Lung microvascular endothelial cell (primary cell): ENCODE measurements around the gene TRPM1. TPM values are rescaled to one million over a fixed set of nuclear protein-coding genes. Genes with fewer than 3 reads are reported as not detected.
A peak's percentile ranks its signal among the peaks of the same experiment; 100 is the strongest.
"Not testable (repeated sequence)": the region's sequence is repeated elsewhere in the genome, so short reads cannot be mapped to it uniquely, and the experiment has no call there.

Experiments
- DNase-seq, 2 donors: peaks; one replicate each; pipeline versions ENCODE4 v3.0.0 to v3.0.0-alpha.2; 2010; ENCODE audit warnings: low read depth in 2 of 2
- total RNA-seq: library from RNA; depleted of rRNA; stranded (reverse); fragments of >200 nt; gene quantifications from 2 replicates; pipeline ENCODE4 v1.2.1, GENCODE V29; 2014

TRPM1 gene
- total RNA-seq, 1 donor from 2014 or later: 0.20 TPM

DNA sequence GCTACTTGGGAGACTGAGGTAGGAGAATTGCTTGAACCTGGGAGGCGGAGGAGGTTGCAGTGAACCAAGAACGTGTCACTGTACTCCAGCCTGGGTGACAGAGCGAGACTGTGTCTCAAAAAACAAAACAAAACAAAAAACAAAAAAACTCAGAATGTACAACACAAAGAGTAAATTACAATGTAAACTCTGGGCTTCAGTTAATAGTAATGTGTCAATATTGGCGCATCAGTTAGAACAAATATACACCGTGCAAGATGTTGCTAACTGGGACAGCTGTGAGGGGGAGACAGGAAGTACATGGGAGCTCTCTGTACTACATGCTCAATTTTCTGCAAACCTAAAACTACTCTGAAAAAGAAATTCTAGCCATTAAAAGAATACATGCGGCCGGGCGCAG is 23.5 kb upstream of the TRPM1 start:
- no peak for DNase-seq

GRCh38 chr15:31116423-31117030 is 15.0 kb upstream of the TRPM1 start:
- DNase-seq: no peak

DNA sequence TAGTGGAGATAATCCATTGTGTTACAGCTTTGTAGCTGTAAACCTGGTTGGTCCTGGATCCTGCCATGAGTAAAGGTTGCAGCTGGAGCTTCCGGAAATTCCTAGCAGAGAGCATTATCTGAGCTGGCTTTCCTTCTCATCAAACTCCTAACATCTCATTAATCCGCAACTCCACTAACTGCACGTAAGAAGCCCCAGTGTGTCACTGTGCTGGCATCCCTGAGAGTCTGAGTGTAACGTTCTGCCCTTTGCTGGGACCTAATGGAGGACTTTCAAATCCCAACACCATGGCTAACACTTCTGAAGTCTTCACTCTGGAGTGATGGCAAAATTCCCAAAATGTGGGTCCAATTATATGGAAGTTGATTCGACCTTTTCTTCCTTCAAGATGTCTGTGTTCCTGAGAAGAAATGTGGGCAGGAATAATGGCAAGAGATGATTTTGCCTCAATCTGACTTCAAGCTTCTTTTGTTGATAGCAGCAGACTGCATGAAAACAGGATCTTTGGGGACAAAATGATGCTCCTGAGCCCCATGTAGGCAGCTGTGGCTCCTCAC is 9.6 kb upstream of the TRPM1 start:
- peak in 1 of 2 donors; percentile 20 for DNase-seq

DNA sequence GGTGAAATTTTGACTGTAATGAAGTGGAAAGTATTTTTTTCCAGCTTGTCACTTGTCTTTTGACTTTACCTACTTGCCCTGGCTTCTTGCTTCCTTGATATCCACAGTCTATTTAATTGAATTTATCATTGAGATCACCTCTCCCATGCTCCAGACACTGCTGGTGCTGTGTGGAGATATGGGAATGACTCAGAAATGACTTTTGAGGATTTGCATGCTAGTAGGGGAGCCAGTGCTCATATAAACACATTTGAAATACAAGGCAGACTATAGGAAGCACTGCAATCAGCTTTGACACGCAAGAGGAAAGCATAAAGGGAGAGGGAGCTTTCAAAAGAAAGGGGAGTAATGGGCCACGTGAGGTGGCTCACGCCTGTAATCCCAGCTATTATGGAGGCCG is 7.3 kb upstream of the TRPM1 start:
- DNase-seq: no peak

- DNase-seq: no peak
Observed at GRCh38 chr15:31106495-31107300, 5.2 kb upstream of the TRPM1 start.

DNA sequence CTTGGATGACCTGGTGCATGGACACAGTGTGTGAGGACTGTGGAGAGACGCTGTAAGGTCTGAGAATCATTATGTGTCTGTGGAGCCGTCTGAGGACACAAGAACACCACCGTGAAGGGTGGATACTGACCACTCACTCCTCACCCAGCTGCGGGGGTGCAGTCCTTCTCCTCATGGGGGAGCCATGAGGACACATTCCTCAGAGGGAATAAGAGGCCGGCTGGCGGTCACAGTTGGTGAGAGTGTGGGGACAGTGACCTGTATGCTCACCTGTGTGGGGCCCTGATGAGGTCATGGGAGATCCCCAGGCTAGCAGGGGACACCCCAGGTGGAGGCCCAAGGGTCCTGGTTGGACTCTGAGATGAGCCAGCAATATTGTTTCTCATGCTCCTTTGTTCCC is 2.5 kb upstream of the TRPM1 start:
- DNase-seq: no peak

DNA sequence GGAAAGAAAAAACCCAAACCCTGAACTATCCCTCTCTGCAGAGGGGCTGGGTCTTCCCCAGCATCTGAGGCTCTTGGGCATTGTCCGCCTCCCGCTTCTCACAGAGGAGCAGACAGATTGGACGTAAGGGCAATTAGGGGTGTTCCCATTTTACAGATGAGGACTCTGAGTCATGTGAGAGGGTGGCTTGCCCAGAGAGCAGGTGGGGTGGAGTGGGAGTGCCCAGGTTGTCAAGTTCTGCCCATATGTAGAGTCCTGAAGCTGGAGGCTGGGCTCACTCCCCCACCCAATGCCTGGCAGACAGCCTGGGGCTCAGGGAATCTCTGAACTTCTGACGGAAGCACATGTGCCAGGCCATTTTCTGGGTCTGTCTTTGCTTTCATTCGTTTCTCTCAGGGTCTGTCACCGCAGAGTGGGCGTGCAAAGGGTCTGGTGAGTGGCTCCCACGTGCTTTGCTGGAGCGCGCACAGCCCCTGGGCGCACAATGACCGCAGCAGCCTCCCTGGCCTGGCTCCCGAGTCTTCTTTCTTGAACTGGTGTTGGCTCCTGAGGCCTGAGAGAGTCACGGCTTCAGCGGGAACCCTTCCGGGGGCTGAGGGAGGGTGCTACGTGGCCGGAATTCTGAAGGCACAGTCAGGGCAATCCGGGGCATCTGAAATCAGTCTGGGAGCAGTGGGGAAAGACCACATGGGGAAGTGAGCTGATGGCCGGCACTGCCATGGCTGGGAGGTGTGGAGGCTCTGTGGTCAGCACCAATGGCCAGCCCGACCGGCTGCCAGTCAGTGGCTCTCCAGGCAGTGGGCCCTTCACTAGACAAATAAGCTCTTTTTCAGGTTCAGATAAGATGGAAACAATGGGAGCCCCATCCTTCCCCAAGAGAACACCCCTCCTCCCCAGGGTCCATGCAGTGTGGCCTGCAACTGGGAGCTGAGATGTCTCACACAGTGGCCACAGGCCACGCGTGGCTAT is 1.1 kb upstream of the TRPM1 start:
- DNase-seq: no peak

DNA sequence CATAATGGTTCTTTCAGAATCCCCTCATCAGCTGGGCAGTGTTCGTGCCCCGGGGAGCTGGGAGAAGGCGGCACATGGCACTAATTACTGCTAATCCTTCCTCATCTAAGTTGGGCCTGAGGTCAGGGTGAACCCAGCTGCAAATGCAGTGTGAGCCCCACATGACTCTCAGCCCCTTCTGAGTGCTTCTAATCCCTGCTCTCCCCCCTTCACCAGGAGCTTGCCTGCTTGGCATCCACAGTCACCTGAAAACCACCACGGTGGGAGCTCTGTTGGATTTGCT is 455 bp upstream of the TRPM1 start:
- DNase-seq: no peak

DNA sequence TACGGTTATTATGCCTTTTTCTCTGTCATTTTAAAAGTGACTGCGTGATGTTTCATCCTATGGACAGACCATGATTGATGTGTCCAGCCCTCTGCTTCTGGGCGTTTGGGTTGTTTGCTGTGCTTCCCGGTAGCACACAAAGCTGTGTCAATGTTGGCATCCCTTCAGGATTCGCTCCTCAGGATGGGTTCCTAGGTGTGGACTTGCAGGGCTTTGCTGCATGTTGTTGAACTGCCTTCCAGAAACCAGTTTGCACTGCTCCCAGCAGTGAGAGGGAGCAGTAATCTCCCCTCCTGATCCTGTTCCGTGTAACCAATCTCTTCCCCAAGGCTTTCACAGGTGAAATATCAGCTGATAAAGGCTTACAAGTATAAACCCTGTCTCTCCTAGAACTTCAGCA is 787 bp downstream of the TRPM1 start:
- no peak for DNase-seq

- no peak for DNase-seq
Observed at GRCh38 chr15:31098953-31099740, 2.4 kb downstream of the TRPM1 start.

GRCh38 chr15:31098491-31098917 is 3.0 kb downstream of the TRPM1 start:
- DNase-seq: no peak

DNA sequence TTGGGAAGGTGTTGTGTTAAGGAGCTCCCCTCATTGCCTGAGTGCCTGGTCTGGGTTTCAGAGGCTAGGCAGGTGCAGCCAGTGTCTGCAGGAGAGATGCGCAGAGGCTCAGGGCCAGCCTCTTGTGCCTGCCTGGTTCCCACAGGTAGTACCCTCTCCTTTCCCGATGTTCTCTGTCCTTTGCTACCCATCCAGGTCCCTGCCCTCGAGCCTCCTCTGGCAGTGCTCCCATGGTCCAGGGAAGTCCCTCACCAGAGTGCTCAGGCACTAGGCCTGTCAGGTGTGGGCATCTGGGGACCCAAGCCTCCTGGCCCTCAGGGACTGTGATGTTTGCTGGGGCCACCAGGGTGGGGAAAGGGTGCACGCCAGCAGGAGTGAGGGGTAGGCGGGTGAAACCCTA is 5.0 kb downstream of the TRPM1 start:
- no peak for DNase-seq

- DNase-seq: peak in 1 of 2 donors; percentile 18
Observed at GRCh38 chr15:31091481-31091880, 10.0 kb downstream of the TRPM1 start.

GRCh38 chr15:31090766-31091165 is 10.8 kb downstream of the TRPM1 start:
- DNase-seq: no peak

- DNase-seq: no peak
Observed at GRCh38 chr15:31089368-31090047, 12.0 kb downstream of the TRPM1 start.

GRCh38 chr15:31088672-31089367 is 12.7 kb downstream of the TRPM1 start:
- DNase-seq: no peak

GRCh38 chr15:31088041-31088440 is 13.5 kb downstream of the TRPM1 start:
- DNase-seq: not testable (repeated sequence)

GRCh38 chr15:31086344-31086743 is 15.2 kb downstream of the TRPM1 start:
- DNase-seq: no peak

DNA sequence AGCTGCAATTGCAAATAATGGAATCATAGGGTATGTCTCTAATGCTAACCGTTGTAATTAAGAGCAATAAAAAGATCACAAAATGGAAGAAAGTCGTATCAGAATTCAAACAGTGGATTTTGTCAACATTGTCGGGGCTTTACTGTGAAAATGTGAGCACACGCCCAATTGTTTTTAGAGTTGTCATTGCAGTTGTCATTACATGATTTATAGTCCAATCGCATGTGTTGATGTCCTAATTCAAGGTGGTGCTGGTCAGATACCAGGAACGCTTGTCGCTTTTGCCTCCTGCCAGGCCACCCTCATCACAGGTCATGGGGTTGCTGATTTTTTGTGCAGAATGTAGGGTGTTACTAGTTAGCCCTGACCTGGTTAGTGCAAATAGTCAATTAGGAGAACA is 16.2 kb downstream of the TRPM1 start:
- DNase-seq: no peak

- DNase-seq: no peak
Observed at GRCh38 chr15:31084176-31084575, 17.3 kb downstream of the TRPM1 start.
